ENCODE measurements around the gene SRBD1.

GRCh38 chr2:45394842-45395241 is 216.2 kb downstream of the SRBD1 start:
- TF ChIP-seq CTCF (IDR thresholded peaks at IDR 0.05) (no peak), POLR2AphosphoS5 (IDR thresholded peaks at IDR 0.05) (no peak), POLR2A (IDR thresholded peaks at IDR 0.05) (no peak)

All from transverse colon (tissue), 4 donors.